Osteoblast (primary cell): ENCODE measurements around the gene SLC17A9. TPM values are rescaled to one million over a fixed set of nuclear protein-coding genes. Genes with fewer than 3 reads are reported as not detected.
A peak's percentile ranks its signal among the peaks of the same experiment; 100 is the strongest.

ENCODE experiments used
- DNase-seq: peaks from one replicate; pipeline ENCODE4 v3.0.0; 2011; ENCODE audit warnings: low spot score, mixed read lengths; ENCODE audit not compliant: insufficient read length; ENCODE audit errors: missing footprints
- H2AFZ ChIP-seq: 2 replicates; pipeline ENCODE4 v1.6.0; 2011; ENCODE audit warnings: mild to moderate bottlenecking, low read length
- H3K27ac ChIP-seq: 2 replicates; pipeline ENCODE4 v1.5.1; 2011; ENCODE audit warnings: mild to moderate bottlenecking, low read depth, low read length, moderate library complexity
- H3K27me3 ChIP-seq: 2 replicates; pipeline ENCODE4 v1.6.0; 2012; ENCODE audit warnings: mild to moderate bottlenecking, control low read depth, inconsistent platforms, low read length, moderate library complexity; ENCODE audit not compliant: insufficient read depth
- H3K36me3 ChIP-seq: 2 replicates; pipeline ENCODE4 v1.5.1; 2011; ENCODE audit warnings: mild to moderate bottlenecking, low read length, control low read depth, moderate library complexity; ENCODE audit not compliant: insufficient read depth
- H3K4me1 ChIP-seq: 2 replicates; pipeline ENCODE4 v1.5.1; 2011; ENCODE audit warnings: mild to moderate bottlenecking, low read length, control low read depth, moderate library complexity; ENCODE audit not compliant: insufficient read depth
- H3K4me2 ChIP-seq: 2 replicates; pipeline ENCODE4 v1.6.0; 2011; ENCODE audit warnings: mild to moderate bottlenecking, low read length; ENCODE audit not compliant: insufficient read depth
- H3K4me3 ChIP-seq: fragments of 200-600 bp; sonication (generic); 3 replicates; pipeline ENCODE4 v1.5.1; 2012; ENCODE audit warnings: mild to moderate bottlenecking, low read length, inconsistent platforms; ENCODE audit not compliant: insufficient read depth
- H3K79me2 ChIP-seq: 2 replicates; pipeline ENCODE4 v1.6.0; 2012; ENCODE audit warnings: mild to moderate bottlenecking, low read length, control low read depth, inconsistent platforms; ENCODE audit not compliant: insufficient read depth
- H3K9me3 ChIP-seq: 2 replicates; pipeline ENCODE4 v1.5.1; 2011; ENCODE audit warnings: low read depth, low read length, control low read depth
- H4K20me1 ChIP-seq: 2 replicates; pipeline ENCODE4 v1.6.0; 2012; ENCODE audit warnings: mild to moderate bottlenecking, low read length, control low read depth; ENCODE audit not compliant: insufficient read depth
- CTCF ChIP-seq: IDR thresholded peaks from 2 replicates; pipeline ENCODE4 v1.5.1; 2011; ENCODE audit warnings: mild to moderate bottlenecking, low read depth, low read length, moderate library complexity; ENCODE audit errors: extremely low read depth
- total RNA-seq: library from RNA; depleted of rRNA; stranded (reverse); fragments of >200 nt; gene quantifications from 2 replicates; pipeline ENCODE4 v1.2.3, GENCODE V29; 2012

SLC17A9 gene
- total RNA-seq, 1 donor, result 6.5 TPM

- DNase-seq, result peak; percentile 98
- Histone ChIP-seq H4K20me1 (peaks cover 33% of the 10 kb centered on the region), H2AFZ (peak overlapping the region; percentile 18)
Observed at GRCh38 chr20:62929051-62929538, 23.4 kb upstream of the SLC17A9 start.

GRCh38 chr20:62931464-62931863 is 21.0 kb upstream of the SLC17A9 start:
- no peaks in the 10 kb centered on the region for H3K27me3 ChIP-seq
- DNase-seq, result no peak
- no peak overlapping the region for H2AFZ ChIP-seq
- H3K27ac ChIP-seq, result no peak overlapping the region
- peaks cover 19% of the 10 kb centered on the region for H3K4me1 ChIP-seq
- H4K20me1 ChIP-seq, result peaks cover 35% of the 10 kb centered on the region
- no peak overlapping the region for H3K4me2 ChIP-seq
- H3K9me3 ChIP-seq, result no peaks in the 10 kb centered on the region
- no peak overlapping the region for H3K4me3 ChIP-seq
- no peak for TF ChIP-seq CTCF
- H3K79me2 ChIP-seq, result peaks cover 96% of the 10 kb centered on the region
- peaks cover 15% of the 10 kb centered on the region for H3K36me3 ChIP-seq

More at GRCh38 chr20:62929051-62929538, 23.4 kb upstream of the SLC17A9 start:
- Histone ChIP-seq H3K79me2 (peaks cover 94% of the 10 kb centered on the region), H3K4me3 (peak overlapping the region; percentile 74), H3K9me3 (no peaks in the 10 kb centered on the region), H3K27ac (peak overlapping the region; percentile 57), H3K4me1 (peaks cover 28% of the 10 kb centered on the region), H3K27me3 (no peaks in the 10 kb centered on the region), H3K36me3 (peaks cover under 1% of the 10 kb centered on the region), H3K4me2 (peak overlapping the region; percentile 85)
- no peak for TF ChIP-seq CTCF

GRCh38 chr20:62933966-62934365 is 18.5 kb upstream of the SLC17A9 start:
- H3K27ac ChIP-seq, result no peak overlapping the region
- H3K4me2 ChIP-seq, result no peak overlapping the region
- peaks cover 15% of the 10 kb centered on the region for H3K36me3 ChIP-seq
- no peak for TF ChIP-seq CTCF
- no peak overlapping the region for H3K4me3 ChIP-seq
- no peak overlapping the region for H2AFZ ChIP-seq
- H4K20me1 ChIP-seq, result peaks cover 36% of the 10 kb centered on the region
- peaks cover 90% of the 10 kb centered on the region for H3K79me2 ChIP-seq
- H3K9me3 ChIP-seq, result no peaks in the 10 kb centered on the region
- H3K27me3 ChIP-seq, result no peaks in the 10 kb centered on the region
- H3K4me1 ChIP-seq, result peaks cover 5% of the 10 kb centered on the region
- no peak for DNase-seq

- H3K4me3 ChIP-seq, result no peak overlapping the region
- no peak overlapping the region for H3K4me2 ChIP-seq
- peaks cover 15% of the 10 kb centered on the region for H3K4me1 ChIP-seq
- peaks cover 15% of the 10 kb centered on the region for H3K36me3 ChIP-seq
- no peak overlapping the region for H2AFZ ChIP-seq
- TF ChIP-seq CTCF, result no peak
- no peak overlapping the region for H3K27ac ChIP-seq
- no peaks in the 10 kb centered on the region for H3K9me3 ChIP-seq
- H3K79me2 ChIP-seq, result peaks cover 92% of the 10 kb centered on the region
- H3K27me3 ChIP-seq, result no peaks in the 10 kb centered on the region
- DNase-seq, result peak; percentile 81
- H4K20me1 ChIP-seq, result peaks cover 45% of the 10 kb centered on the region
Observed at GRCh38 chr20:62935204-62935967, 17.1 kb upstream of the SLC17A9 start.
